Activated CD4-positive, alpha-beta T cell treated with anti-CD3 and anti-CD28 coated beads for 1 hour (primary cell): ENCODE results near the gene INTU.
"Not testable (repeated sequence)": the region's sequence is repeated elsewhere in the genome, so short reads cannot be mapped to it uniquely, and the experiment has no call there.

ENCODE experiments used
- DNase-seq: peaks from one replicate; pipeline ENCODE4 v3.0.0-alpha.2; 2020

INTU gene

DNA sequence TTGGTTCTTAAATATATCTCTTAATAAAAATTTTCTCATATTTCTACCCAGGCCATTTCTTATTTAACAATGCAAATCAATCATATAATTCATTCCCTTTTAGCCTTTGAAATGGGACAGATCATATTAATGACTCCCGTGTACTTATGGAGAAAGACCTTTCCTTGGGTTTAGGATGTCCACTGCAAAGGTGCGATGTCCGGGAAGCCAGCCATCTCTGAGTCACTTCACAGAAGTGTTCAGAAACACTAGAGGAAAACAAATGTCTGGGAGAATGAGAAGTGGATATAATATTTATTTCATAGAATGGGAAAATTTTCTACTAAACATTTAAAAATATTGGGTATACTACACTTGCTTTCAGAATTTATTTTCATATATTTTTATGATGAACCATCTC, 15.3 kb downstream of the INTU start:
- DNase-seq: no peak

DNA sequence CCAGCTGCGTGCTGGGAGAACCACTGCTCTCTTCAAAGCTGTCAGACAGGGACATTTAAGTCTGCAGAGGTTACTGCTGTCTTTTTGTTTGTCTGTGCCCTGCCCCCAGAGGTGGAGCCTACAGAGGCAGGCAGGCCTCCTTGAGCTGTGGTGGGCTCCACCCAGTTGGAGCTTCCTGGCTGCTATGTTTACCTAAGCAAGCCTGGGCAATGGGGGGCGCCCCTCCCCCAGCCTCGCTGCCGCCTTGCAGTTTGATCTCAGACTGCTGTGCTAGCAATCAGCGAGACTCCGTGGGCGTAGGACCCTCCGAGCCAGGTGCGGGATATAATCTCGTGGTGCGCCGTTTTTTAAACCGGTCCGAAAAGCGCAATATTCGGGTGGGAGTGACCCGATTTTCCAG, 22.8 kb downstream of the INTU start:
- DNase-seq: not testable (repeated sequence)

GRCh38 chr4:127656047-127656680, 23.4 kb downstream of the INTU start:
- no peak for DNase-seq

DNA sequence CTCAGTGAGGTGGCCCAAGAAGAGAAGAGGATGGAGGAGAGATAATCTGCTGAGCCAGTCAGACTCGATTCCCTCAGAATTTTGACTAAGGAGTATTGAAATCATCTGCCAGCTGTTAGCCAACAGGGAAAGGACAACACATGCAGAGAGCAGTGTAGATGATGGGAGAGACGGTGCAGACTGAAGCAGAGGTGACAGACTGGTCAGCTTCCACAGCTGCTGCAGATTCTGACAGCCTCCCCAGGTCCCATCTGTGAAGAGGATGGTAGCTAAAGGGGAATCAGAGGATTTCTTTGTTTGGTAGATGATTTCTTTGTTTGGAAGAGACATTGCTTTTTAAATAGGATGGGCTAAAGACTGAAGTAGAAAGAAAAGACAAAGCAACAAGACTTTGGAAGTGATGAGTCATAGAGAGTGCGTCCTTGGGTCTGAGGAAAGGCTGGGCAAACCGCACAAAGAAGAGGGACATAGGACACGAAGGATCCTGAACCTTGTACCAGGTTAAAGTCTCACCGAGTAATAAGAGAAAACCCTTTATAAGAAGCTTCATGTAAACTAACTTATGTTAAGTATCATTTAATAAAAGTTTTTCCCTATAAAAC, 27.6 kb downstream of the INTU start:
- DNase-seq: no peak

DNA sequence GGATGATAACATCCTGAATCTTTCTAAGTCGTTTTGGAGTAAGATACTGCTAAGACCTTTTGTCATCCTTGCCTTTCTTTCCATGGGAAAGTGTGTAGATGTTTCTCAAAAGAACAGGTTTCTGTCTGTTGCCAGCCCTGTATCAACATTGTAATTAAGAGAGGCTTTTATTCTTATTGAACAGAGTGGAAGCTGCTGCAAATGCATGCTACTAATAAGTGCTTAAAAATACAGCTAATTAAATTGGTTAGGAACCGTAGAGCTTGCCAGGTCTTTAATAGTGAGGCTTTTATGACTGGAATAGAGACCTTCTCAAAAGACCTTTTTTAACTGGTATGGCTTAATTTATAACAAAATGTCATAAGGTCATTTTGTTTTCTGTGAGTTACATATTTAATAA, 34.4 kb downstream of the INTU start:
- DNase-seq: no peak

DNA sequence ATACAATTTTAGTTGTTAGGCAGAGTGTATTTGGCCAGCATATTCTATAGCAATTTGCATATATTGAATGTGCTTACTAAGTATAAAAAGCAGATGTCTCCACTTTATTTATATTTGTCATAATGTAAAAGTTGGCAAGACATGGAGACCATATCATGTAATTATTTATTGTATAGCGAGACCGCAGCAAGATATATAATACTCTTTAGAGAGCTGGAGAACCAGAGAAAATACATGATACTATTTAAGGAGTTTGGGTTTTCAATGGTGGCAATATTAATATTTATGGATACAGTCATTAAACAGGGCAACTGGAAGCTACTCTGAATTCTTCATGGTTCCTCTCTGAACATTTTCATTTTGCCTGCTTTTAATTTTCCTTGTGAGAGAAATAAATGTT, 35.0 kb downstream of the INTU start:
- DNase-seq: no peak

GRCh38 chr4:127668770-127669169, 36.0 kb downstream of the INTU start:
- DNase-seq: no peak

DNA sequence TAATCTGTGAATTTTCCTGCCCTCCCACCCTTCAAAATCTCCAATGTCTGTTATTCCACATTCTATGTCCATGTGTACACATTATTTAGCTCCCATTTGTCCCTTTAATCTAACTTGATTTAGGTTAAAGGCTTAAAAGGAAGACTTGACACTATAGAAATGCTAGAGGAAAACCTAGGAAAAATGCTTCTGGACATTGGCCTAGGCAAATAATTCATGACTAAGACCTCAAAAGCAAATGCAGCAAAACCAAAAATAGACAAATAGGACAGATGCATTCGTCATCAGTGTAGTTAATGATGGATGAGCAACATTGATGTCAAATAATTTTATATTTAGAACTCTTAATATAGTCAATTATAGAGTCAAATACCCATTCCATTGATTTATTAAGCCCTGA, 36.9 kb downstream of the INTU start:
- no peak for DNase-seq

- DNase-seq: no peak
Observed at GRCh38 chr4:127672111-127672510, 39.4 kb downstream of the INTU start.

GRCh38 chr4:127685292-127685691, 52.5 kb downstream of the INTU start:
- DNase-seq: no peak

- DNase-seq: no peak
Observed at GRCh38 chr4:127686658-127687057, 53.9 kb downstream of the INTU start.

GRCh38 chr4:127687580-127687979, 54.8 kb downstream of the INTU start:
- no peak for DNase-seq

DNA sequence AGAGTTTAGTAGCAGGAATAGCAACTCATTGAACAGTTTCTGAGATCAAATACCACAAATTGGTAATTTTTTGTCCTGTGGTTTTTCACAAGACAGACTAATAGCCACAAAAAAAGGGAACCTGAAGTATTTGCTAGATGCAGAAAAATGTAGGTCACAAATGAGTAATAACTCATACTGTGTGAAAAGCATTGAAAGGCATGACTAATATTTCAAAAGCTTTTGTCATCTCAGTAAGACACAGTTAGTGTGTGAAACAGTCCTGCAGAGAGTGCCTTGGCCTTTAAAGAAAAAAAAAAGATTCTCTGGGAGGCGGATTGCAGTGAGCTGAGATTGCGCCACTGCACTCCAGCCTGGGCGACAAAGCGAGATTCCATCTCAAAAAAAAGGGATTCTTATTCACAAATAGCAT, 66.0 kb downstream of the INTU start:
- no peak for DNase-seq

- DNase-seq: no peak
Observed at GRCh38 chr4:127708985-127709384, 76.2 kb downstream of the INTU start.

DNA sequence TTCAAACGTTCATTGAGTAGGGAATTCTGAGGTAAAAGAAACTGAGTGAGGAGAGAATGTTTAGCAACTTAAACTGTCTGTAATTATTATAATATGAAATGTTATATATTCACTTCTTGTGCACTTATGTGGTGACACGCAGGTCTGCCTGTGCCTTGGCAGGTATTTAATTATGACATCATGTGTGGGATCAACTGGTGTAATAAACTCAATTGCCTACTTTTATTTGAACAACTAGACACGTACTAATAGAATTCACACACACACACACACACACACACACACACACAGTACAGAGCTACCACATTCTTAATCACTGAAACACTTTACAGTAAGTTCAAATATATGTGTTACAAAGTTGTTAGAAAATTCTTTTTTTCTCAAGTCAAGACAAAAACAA, 76.7 kb downstream of the INTU start:
- DNase-seq: no peak

DNA sequence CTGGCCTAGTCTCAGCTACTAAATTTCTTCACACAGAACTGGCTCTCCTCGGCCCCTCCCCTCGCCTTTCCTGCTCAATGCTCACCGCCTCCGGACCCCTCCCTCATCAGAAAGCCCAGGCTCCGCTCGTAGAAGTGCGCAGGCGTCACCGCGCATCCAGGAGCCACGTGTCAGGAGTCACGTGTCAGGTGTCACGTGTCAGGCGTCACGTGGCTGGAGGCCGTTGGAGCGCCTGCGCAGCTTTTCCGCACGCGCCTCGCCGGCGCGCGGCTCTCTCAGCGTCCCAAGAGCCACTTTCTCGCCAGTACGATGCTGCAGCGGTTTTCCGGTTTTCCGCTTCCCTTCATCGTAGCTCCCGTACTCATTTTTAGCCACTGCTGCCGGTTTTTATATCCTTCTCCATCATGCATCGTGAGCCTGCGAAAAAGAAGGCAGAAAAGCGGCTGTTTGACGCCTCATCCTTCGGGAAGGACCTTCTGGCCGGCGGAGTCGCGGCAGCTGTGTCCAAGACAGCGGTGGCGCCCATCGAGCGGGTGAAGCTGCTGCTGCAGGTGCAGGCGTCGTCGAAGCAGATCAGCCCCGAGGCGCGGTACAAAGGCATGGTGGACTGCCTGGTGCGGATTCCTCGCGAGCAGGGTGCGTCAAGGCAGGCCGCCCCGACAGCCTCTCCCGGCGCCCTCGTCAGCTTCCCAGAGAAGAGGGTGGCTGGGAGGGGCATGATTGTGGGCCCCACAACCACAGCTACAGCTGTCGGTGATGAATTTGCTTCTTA, 97.6 kb downstream of the INTU start, which contains the start of gene SLC25A31:
Gene SLC25A31, plus strand, starts transcription at position 259 of the 772 bp plus-strand sequence. Its CDS starts 146 bp downstream, at position 405.
- no peak for DNase-seq

DNA sequence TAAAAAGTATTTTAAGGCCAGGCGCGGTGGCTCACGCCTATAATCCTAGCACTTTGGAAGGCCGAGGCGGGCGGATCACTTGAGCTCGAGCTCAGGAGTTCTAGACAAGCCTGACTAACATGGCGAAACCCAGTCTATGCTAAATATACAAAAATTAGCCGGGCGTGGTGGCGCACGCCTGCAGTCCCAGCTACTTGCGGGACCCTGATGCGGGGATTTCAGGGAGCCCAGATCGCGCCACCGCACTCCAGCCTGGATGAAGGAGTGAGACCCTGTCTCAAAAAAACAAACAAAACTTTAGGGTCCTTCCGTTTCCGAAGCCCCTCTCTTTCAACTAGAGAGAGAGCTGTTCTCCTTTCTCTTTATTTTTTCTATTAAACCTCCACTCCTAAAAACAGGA, 98.6 kb downstream of the INTU start:
- no peak for DNase-seq

- no peak for DNase-seq
Observed at GRCh38 chr4:127732623-127733328, 100.0 kb downstream of the INTU start.

DNA sequence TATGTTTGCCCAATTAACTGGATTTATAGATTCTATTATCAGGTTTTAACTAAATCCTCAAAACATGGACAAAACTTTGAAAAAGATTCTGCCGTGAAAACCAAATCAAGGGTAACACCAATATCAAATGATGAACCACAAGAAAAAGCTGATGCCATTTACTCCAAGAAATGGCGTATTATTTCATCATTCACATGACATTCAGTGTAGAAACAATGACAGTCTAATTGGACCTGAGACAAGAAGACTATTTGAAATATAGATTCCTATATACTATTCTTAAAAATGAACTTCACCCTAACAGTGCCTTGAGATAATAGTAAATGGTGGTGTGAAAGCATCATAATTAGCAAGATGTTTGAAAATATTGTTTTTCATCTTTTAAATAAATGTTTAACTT, 102.2 kb downstream of the INTU start:
- DNase-seq: no peak

GRCh38 chr4:127737295-127737694, 104.5 kb downstream of the INTU start:
- no peak for DNase-seq

DNA sequence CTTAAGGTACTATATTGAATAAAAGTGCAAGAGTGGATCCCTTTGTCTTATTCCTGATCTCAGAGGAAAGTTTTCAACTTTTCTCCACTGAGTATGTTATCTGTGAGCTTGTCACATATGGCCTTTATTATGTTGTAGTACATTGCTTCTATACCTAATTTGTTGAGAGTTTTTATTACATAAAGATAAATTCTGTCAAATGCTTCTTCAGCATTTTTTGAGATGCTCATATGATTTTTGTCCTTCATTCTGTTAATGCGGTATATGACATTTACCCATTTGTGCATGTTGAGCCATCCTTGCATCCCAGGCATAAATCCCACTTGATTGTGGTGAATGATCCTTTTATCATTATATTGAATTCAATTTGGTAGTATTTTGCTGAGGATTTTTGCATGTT, 108.5 kb downstream of the INTU start:
- no peak for DNase-seq

GRCh38 chr4:127747883-127748282, 115.1 kb downstream of the INTU start:
- no peak for DNase-seq

GRCh38 chr4:127748957-127749356, 116.2 kb downstream of the INTU start:
- no peak for DNase-seq

- no peak for DNase-seq
Observed at GRCh38 chr4:127756906-127757305, 124.1 kb downstream of the INTU start.
